ENCODE results near the gene KNTC1.

DNA sequence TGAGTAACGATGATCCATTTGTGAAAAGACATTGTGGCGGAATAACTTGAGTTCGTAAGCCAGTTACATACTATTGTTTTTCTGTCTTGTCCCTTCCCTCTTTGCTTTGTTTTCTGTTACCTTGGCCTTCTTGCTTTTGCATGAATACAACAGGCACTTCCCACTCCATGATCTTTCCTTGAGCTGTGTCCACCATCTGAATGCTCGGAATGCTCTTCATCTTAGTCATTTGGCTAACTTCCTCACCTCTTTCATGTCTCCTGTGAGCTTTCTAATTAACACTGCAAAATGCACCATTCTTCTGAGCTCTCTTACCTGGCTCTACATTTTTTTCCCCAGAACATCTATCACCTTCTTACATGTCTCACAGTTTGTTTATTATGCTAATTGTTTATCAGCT lies 10.0 kb downstream of the KNTC1 start:
- TF ChIP-seq, protein P1, sequence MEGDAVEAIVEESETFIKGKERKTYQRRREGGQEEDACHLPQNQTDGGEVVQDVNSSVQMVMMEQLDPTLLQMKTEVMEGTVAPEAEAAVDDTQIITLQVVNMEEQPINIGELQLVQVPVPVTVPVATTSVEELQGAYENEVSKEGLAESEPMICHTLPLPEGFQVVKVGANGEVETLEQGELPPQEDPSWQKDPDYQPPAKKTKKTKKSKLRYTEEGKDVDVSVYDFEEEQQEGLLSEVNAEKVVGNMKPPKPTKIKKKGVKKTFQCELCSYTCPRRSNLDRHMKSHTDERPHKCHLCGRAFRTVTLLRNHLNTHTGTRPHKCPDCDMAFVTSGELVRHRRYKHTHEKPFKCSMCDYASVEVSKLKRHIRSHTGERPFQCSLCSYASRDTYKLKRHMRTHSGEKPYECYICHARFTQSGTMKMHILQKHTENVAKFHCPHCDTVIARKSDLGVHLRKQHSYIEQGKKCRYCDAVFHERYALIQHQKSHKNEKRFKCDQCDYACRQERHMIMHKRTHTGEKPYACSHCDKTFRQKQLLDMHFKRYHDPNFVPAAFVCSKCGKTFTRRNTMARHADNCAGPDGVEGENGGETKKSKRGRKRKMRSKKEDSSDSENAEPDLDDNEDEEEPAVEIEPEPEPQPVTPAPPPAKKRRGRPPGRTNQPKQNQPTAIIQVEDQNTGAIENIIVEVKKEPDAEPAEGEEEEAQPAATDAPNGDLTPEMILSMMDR (IDR thresholded peaks at IDR 0.05): no peak
- TF ChIP-seq POLR2A (IDR thresholded peaks at IDR 0.05): no peak
- no peak for TF ChIP-seq POLR2AphosphoS5 (IDR thresholded peaks at IDR 0.05; ENCODE audit: insufficient read depth in 1 of 2, low read depth in 1 of 2)
